KOPT-K1 (cell line): ENCODE results near the gene MECR.

Experiments
- H3K27ac ChIP-seq: fragments of 200-600 bp; sonication (generic); 2 replicates; pipeline ENCODE4 v1.5.1; 2016; ENCODE audit warnings: antibody characterized with exemption, mild to moderate bottlenecking, low read depth, low read length; ENCODE audit not compliant: poor library complexity, severe bottlenecking
- H3K36me3 ChIP-seq: fragments of 200-600 bp; sonication (generic); 2 replicates; pipeline ENCODE4 v1.5.1; 2017; ENCODE audit warnings: antibody characterized with exemption, mild to moderate bottlenecking, low read length, moderate library complexity; ENCODE audit not compliant: insufficient read depth
- H3K9me3 ChIP-seq: fragments of 200-600 bp; sonication (generic); 2 replicates; pipeline ENCODE4 v1.5.1; 2017; ENCODE audit warnings: antibody characterized with exemption, low read length, mild to moderate bottlenecking; ENCODE audit not compliant: insufficient read depth, poor library complexity, severe bottlenecking

The MECR gene

DNA sequence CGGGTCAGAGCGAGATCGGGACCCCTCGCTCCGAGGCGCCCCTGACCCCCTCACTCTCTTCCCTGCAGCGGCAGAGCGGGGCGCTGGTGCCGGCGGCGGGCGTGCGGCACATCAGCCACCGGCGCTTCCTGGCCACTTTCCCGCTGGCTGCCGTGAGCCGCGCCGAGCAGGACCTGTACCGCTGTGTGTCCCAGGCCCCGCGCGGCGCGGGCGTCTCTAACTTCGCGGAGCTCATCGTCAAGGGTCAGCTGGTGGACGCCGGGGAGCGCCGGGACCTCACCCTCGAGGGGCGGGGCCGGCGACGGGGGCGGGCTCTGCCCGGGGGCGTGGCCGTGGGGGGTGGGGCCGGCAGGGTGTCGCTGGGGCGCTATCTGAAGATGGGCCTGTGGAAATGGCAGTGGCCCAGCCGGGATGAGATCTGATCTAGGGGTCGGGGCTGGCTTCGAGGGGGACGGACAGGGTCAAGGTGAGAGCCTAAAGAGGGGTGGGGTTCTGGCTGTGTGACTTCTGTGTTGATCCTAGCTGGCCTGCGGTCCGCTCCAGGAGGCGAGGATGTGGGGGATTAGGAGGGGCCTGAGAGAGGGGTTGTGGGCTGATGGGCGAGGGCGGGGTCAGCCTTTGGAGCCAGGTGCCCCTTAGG lies 29.2 kb upstream of the MECR start:
- no peaks in the 10 kb centered on the region for H3K9me3 ChIP-seq
- H3K27ac ChIP-seq, result peak overlapping the region; percentile 48
- no peaks in the 10 kb centered on the region for H3K36me3 ChIP-seq

DNA sequence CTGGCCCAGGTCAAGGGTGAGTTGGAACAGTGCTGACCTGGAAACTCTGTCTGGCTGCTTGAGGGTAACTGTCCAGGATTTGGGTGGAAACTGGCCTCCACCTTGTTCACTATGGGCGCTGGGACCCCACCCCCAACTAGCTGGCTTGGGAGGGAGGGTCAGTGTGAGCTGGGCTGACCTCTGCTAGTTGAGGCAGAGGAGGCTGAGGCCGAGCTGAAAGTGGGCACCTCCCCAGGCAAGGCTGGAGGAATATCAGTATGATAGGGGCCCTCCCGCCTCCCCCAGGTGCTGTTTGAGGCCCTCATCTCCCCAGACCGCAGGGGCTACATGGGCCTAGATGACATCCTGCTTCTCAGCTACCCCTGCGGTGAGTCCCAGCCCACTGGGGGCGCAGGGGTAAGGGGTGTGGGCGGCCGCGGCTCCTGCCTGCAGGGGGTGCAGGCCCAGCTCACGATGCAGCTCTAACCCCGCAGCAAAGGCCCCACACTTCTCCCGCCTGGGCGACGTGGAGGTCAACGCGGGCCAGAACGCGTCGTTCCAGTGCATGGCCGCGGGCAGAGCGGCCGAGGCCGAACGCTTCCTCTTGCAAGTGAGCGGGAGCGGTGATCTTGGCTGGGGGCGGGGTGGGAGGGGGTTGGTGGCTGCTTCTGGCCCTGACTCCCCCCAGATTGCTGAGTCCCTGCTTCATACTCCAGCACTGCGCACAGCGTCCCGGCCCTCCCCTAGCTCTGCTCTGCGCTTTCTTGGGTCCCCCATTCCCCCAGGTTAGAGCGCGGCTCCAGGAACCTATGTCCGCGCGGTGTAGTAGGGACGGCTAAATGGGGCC lies 28.5 kb upstream of the MECR start:
- Histone ChIP-seq H3K9me3 (no peaks in the 10 kb centered on the region), H3K27ac (peak overlapping the region; percentile 48), H3K36me3 (no peaks in the 10 kb centered on the region)

DNA sequence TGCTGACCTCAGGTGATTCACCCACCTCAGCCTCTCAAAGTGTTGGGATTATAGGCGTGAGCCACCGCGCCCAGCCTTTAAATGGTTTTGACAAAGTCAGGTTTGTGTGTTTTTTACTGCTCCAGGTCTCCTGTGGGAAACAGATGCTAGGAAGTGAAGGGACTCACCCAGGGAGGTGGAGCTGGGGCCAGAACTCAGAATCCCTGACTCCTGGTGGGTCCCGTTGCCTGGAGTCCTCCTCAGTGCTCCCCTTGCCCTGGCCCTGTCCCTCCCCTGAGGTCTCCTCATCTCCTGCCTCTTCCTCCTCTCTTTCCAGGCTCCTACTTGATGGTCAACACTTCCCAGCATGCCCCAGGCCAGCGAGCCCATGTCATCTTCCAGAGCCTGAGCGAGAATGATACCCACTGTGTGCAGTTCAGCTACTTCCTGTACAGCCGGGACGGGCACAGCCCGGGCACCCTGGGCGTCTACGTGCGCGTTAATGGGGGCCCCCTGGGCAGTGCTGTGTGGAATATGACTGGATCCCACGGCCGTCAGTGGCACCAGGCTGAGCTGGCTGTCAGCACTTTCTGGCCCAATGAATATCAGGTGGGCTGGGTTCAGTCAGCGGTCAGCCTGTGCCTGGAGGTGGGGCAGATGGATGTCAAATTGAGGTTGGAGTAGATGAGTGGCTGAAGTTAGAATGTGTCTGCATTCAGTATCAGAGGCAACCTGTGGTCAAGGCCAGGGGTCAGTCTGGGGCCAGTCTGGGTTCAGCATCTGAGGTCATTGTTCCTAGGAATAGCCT lies 27.6 kb upstream of the MECR start:
- Histone ChIP-seq H3K36me3 (no peaks in the 10 kb centered on the region), H3K9me3 (no peaks in the 10 kb centered on the region), H3K27ac (peak overlapping the region; percentile 48)

DNA sequence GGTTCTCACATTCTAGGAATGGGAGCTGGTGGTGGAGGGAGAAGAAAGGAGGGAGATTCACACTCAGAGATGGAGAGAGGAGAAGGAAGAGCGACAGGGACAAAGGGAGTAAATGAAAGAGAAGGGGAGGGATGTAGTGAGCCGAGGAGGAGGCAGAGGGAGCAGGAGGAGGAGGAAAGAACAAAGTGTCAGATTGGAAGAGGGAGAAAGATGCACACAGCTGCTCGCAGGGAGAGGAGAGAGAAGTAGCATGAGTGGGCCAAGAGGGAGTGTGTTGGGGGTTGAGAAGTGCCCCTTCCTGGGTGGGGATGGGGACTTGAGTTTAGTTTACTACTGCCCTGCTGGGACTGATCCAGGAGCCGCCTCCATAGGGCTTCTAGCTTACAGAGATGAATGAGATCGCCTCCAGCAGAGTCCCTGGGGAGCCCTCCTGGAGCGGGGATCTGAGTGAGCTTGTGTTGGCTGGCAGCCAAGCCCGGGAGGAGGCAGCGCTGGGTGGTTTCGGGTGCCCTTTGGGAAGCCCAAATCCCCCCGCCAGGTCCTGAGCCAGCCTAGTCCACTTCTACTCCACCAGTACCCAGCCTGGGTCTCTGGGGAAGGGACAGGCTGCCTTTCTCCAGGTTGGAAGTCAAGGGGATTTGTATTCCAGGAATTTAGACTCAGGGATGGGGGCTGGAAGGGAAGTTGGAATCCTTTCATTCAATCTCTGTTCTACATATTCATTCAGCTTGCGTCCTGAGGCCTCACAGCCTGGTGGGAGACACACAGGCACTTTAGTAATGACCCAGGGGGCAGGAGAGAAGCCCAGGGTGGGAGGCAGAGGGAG lies 26.5 kb upstream of the MECR start:
- H3K9me3 ChIP-seq, result no peaks in the 10 kb centered on the region
- peak overlapping the region; percentile 51 for H3K27ac ChIP-seq

DNA sequence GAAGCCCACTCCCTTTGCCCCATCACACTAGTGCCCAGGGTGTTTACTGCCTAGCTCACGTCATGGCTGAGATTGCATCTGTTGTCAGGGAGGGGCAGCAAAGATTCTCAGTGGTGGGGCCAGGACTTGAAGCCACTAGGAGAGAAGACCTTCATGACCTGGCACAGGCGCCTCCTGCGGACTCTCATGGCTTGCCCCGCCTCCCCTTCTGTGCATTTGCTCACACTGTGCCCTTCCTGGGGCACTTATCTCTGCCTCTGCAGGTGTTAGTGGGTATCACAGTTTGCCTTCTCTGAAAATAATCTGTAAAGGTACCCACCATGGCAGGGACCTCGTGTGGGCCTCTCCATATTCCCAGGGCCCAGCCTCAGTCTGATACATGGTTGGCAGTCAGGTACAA lies 25.7 kb upstream of the MECR start:
- no peaks in the 10 kb centered on the region for H3K9me3 ChIP-seq
- H3K27ac ChIP-seq, result peak overlapping the region; percentile 51
- H3K36me3 ChIP-seq, result no peaks in the 10 kb centered on the region

More for the DNA sequence above, 26.5 kb upstream of the MECR start:
- H3K36me3 ChIP-seq, result no peaks in the 10 kb centered on the region

DNA sequence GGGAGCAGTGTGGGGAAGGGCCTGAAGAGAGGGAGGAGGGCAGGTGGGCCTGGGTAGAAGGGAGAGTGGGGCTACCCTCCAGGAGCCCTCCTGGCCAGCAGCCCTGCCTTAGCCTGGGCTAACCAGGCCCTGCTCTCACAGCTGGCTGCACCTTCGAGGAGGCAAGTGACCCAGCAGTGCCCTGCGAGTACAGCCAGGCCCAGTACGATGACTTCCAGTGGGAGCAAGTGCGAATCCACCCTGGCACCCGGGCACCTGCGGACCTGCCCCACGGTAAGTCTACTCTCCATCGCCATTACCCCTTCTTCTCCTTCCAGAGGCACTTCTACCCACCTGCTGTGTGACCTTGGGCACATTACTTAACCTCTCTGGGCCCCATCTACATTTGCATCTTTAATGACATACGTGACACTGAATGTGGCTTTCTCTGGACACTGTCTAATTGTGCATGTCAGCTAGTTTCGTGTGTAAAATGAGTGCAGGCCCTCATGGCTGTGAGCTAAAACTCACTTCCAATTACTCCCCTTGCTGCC lies 24.5 kb upstream of the MECR start:
- H3K9me3 ChIP-seq, result no peaks in the 10 kb centered on the region
- H3K27ac ChIP-seq, result peak overlapping the region; percentile 19
- H3K36me3 ChIP-seq, result no peaks in the 10 kb centered on the region

DNA sequence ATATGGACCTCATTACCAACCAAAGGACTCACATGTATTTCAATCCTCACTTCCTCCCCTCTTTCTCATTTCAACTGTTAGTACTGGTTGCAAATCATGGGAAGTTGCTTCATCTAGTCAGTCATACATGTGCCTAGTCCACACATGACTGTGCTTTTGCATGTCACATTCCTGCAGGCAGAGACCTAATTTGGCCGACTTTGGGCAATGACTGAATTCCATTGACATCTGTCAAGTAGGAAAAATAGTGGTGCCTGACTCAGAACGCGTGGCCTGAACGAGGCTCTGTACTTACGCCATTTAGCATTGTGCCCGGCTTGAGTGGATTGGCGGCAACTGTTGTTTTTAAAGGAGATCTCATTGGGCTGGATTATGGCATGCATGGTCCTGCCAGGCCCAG lies 23.6 kb upstream of the MECR start:
- no peaks in the 10 kb centered on the region for H3K36me3 ChIP-seq
- no peaks in the 10 kb centered on the region for H3K9me3 ChIP-seq
- H3K27ac ChIP-seq, result no peak overlapping the region

DNA sequence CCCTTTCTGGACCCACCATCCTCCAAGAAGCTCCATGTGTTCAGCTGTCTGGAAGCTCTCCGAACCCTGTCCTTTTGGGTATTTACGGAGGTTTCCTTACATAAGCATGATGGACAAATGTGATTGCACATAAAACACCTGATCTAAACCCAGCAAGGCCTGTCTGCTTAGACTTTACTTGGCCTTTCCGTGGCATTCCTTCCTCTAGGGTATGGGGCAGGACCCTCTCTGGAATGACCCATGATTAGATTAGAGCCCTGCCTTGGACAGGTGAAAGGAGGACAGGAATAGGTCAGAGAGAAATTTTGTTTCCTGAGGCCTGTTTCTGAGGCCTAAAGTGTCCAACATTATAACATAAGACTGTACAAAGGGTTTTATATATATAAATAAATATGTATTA lies 22.4 kb upstream of the MECR start:
- no peaks in the 10 kb centered on the region for H3K36me3 ChIP-seq
- H3K27ac ChIP-seq, result no peak overlapping the region
- H3K9me3 ChIP-seq, result no peaks in the 10 kb centered on the region

DNA sequence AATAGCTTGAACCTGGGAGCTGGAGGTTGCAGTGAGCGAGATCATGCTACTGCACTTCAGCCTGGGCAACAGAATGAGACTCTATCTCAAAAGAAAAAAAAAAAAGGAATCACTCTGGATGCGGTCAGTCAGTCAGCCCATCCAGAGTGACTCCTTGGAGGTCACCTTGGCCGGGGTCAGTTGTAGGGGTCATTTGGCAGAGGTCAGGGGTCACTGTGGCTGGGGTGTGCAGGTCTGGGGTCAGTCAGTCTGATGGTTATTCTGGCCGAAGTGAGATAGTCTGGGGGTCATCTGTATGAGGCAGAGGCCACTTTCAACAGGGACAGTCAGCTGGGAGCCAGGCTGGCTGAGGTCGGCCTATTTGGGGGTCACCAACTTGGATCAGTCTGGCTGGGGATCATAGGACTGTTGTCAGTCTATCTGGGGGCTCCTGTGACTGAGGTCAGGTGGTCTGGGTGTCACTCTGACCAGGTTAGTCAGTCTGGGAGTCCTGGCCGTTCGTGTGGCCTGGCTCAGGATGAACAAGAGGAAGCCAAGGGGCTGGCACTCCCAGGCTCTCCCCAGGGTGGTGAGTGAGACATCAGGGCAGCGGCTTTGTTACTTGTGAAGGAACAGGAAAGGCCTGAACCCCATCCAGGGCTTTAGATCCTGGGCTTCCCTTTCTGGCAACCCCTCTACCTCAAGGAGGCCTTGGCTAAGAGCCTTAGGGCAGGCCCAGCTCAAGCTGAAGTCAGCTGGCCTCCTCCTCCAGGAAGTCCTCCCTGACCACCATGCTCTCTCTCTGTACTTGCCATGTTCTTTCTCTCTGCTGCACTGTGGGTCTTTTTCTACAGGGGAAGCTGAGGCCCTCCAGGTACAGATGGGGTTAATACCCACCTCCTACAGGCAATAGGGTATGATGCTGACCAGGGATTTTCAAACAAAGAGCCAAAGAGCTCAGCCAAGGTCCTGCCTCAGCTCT lies 20.7 kb upstream of the MECR start:
- H3K27ac ChIP-seq, result peak overlapping the region; percentile 19
- H3K9me3 ChIP-seq, result no peaks in the 10 kb centered on the region
- no peaks in the 10 kb centered on the region for H3K36me3 ChIP-seq

DNA sequence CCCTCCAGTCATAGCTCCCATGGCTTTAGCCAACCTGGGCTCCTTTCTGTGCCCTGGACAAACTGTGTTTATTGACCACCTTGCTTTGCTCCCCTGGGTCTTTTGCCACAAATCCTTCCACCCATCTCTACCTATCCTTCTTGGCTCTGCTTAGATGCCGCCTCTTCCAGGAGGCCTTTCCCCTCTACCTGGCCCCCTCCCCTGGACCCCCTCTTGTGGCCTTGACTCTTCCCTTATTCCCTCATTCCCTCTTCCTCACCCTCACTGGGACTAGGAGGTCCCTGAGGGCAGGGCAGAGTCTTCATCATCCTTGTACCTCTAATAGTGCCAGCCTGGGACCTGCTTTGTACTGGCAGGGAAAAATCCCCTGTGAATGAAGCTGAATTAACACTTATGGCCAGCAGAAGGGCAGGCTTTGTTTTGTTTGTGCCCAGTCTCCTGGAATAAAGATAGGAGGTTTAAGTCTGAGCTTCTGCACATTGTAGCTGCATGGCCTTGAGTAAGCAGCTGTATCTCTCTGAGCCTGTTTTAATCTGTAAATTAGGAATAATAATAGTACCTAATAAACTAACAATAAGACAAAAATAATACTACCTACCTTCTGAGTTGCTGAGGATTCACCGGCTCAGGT lies 19.3 kb upstream of the MECR start:
- Histone ChIP-seq H3K9me3 (no peaks in the 10 kb centered on the region), H3K27ac (peak overlapping the region; percentile 57), H3K36me3 (no peaks in the 10 kb centered on the region)

DNA sequence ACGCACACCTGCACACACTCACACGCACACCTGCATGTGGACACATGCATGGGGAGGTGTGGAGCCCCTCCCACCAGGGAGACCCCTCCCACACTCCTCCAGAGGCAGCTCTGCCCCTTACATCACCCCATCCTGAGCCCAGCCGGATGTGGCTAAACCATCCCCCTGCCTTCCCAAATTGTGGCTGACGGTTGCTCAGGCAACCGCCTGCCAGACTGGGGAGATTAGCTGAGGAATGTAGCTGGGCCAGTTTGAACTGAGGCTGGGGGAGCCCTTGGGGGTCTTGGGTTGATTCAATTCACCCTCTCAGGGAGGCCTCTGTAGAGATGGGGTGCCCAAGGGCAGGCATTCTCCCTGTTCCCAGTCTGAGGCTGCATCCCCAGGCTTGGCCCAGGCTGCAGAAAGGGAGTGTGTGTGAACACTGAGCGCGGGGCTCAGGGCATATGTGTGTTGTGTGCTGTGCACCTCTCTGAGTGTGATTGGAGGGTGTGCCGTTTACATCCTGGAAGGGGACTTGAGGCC lies 18.5 kb upstream of the MECR start:
- Histone ChIP-seq H3K27ac (peak overlapping the region; percentile 57), H3K36me3 (no peaks in the 10 kb centered on the region), H3K9me3 (no peaks in the 10 kb centered on the region)

DNA sequence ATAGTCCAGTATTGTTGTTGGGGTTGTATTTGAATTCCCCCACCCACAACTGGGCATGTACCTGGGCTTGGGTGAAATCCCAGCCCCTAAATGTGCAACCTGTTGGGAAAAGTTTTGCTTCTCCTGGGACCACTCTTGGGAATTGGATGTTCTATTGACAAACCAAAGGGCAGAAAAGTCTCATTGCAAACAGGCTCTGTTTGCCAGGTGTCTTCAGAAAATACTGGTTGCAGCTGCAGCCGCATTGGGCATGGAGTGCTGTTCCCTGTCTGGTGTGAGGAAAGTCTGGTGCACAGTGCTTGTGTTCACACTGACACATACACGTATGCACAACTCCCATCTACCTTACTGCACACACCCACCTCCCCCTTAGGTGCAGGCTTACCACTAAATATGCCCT lies 17.7 kb upstream of the MECR start:
- H3K9me3 ChIP-seq, result no peaks in the 10 kb centered on the region
- H3K27ac ChIP-seq, result peak overlapping the region; percentile 57
- no peaks in the 10 kb centered on the region for H3K36me3 ChIP-seq
